ENCODE measurements around the gene YPEL1.
"Not testable (repeated sequence)": the region's sequence is repeated elsewhere in the genome, so short reads cannot be mapped to it uniquely, and the experiment has no call there.

Gene YPEL1

DNA sequence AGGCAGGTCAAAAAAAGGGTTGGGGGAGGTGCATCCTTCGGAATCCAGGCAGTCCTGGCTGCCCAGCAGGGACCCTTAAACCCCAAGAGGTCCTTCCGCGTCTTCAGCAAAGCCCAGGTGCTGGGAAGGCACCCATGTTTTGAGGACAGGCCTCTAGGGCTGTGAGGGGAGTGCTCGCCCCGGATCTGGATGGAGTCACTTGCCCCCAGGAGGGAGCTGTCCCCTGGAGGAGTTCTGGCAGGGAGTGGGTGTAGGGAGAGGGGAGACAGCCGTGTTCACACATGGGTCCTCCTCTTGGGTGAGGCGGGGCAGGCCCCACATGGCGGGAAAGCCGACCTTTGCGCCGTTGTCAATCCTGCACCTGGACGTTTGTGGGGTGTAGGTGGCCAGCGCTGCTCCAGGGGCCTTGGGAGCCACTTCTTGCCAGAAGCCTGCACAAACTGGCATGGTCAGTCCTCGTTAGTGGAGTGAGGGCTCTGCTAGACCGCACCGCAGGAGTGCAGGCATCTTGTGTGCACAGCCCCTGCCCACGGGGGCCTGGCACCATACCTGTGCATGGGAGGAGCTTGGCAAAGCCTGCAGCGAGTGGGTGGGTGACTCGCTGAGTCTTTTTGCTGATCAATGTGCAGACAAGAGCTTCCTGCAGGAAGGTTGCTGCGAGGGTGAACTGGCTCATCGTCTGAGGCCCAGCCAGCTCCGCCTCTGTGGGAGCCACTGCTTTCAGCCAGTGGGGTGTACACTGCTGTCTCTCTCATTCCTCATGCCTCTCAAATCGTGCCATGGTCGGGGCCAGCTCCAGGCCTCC lies 53.8 kb downstream of the YPEL1 start:
- DNase-seq: no peak

DNA sequence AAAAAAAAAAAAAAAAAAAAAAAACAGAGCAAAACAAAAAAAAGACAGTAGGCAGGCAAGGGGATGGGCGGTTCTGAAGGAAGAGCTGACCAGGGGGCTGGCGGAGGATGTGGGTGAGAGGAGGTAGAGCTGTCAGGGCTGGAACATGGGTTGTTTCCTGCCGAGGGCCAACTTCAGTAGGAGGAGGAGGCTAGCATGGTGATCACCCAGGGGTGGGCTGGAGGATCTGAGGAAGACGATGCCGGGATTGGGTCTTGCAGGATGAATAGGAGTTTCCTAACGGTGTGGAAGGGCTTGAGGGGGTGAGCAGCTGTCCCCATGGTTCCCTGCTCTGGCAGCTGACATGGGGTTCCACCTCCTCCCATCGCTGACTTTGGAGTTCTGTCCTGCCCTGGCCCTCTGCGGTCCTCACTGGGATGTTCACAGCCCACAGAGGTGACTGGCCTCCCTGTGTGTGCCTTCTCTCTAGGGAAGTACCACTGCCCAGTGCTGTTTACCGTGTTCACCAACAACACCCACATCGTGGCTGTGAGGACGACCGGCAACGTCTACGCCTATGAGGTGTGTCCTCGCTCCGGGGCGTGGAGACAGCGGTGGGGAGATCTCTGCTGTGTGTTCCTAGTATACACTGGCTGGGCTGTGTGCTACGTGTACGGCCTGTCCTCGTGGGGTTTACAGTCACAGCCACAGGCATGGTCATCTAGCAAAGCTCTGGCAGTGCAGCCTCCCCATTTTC lies 54.6 kb downstream of the YPEL1 start:
- no peak for DNase-seq

DNA sequence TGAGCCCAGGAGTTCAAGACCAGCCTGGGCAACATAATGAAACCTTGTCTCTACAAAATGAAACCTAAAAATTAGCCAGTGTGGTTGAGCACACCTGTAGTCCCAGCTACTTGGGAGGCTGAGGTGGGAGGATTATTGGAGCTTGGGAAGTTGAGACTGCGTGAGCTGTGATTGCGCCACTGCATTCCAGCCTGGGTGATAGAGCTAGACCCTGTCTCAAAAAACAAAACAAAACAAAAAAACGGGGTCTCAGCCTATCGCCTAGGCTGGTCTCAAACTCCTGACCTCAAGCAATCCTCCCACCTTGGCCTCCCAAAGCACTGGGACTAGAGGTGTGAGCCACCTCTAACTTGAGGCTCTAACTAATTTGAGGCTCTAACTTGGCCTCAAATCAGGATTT lies 56.2 kb downstream of the YPEL1 start:
- no peak for DNase-seq

DNA sequence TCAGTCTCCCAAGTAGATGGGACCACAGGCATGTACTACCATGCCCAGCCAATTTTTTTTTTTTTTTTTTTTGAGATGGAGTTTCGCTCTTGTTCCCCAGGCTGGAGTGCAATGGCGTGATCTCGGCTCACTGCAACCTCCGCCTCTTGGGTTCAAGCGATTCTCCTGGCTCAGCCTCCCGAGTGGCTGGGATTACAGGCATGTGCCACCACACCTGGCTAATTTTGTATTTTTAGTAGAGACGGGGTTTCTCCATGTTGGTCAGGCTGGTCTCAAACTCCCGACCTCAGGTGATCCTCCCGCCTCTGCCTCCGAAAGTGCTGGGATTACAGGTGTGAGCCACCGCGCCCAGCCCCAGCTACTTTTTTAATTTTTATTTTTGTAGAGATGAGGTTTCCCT lies 56.8 kb downstream of the YPEL1 start:
- DNase-seq: not testable (repeated sequence)

DNA sequence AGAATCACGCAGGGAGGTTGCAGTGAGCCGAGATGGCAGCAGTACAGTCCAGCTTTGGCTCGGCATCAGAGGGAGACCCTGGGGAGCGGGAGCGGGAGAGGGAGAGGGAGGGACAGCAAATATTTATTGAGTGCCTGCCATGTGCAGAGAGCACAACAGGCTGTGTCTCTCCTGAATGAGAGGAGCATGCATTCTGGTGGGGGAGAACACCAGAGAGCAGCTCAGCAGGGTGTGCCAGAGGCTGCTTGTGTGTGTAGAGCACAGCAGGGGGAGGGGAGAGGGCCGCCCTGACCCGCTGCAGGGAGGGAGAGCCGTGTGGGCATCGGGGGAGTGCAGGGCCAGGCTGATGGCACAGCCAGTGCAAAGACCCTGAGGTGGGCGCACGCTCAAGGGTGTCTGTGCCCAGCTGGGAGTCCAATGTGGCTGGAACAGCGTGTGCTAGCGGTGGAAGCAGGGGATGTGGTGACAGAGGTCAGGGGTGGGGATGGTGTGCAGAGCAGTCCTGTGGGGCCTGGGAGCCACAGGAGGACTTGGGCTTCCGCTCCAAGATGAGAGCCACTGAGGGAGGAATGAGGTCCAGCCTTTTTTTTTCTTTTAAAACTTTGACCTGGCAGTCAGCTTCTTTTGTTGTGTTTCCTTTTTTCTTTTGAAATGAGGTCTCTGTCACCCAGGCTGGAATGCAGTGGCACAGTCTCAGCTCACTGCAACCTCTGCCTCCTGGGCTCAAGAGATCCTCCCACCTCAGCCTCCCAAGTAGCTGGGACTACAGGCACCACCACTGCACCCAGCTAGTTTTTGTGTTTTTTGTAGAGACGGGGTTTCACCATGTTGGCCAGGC lies 57.8 kb downstream of the YPEL1 start:
- DNase-seq: no peak

DNA sequence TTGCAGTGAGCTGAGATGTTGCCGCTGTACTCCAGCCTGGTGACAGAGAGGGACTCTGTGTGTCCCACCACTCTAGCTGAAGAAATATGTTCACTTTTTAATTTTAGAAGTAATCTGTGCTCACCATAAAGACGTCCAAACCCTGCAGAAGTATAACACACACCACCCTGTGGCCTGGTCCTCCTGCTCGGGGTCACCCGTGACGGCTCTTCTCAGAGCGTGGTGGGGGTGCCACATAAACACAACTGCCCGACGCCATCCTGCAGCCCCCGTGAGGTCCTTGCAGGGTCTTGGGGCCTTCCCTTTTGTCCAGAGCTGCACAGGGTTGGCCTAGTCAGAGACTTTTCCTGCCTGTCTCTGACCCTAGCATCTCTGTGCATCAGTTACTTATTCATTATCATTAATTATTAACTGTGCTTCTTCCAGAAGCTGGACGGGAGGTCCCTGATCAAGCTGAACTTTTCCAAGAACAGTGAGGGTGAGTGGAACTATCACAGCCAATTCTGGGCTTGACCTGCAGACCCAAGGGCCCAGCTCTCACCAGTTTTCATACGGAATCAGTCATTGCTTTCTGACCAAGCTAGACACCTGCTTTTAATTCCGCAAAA lies 60.9 kb downstream of the YPEL1 start:
- DNase-seq: no peak

DNA sequence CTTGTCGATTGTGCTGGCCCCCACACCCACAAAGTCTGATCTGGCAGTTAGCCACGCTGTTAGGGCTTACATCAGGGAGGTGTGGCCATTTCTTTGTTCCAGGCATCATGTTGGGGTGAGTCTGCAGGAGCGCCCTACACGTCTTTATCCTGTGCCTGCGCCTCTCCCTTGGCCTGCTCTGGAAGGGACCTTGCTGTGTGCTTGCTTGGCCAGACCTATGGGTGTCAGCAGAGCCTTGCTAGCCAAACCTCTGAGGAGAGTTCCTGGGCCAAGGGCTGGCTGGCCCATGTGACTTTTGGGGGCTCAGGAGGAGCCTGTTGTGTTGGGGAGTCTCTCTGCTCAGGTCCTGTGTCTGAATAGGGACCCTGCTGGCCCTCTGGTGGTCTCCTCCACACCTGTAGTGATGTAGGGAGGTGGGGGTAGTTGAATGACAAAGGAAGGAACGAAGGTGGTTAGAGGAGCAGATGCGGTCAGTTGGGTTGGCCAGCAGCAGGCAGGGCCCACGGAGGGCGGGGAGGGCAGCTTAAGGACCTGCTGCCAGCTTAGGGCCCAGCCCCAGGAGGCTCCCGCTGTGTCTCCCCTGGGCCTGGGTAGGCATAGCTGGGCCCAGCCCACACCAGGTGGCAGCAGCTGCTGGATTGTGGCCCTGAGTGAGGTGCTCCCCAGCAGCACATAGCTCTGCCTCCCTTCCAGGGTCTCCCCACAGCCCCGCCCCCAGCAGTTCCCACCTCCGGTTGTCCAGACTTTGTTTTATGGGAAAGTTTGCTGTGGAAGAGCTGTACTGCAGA lies 61.9 kb downstream of the YPEL1 start:
- DNase-seq: no peak

DNA sequence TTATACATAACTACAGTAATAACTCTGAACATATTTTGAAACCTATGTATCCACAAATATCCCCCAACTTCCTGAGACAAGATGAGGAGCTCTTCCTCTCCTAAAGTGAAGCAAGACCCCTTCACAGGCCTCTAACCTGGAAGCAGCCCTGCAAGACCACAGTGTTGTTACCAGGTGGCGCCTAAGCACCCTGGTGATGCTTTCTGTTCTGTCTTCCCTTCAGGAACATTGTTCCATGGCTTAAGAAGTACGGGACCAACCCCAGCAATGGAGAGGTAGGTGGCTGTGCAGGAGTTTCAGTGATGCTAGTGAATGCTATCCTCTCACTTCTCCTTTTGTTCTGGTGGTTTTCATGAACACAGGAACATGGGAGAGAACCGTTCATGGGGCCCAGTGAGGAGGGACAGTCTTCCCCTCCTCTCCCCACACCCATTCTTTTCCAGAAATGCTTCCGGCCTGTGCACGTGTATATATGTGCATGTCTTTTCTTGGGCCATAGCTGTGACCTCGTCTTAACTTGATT lies 63.4 kb downstream of the YPEL1 start:
- no peak for DNase-seq

DNA sequence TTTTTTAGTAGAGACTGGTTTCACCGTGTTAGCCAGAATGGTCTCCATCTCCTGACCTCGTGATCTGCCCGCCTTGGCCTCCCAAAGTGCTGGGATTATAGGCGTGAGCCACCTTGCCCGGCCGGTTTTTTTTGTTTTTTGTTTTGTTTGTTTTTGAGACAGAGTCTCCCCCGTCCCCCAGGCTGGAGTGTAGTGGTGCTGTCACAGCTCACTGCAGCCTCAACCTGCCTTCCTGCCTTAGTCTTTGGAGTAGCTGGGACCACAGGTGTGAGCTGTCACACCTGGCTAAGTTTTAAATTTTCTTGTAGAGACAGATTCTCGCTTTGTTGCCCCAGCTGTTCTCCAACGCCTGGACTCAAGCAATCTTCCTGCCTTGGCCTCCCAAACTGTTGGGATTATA lies 66.6 kb downstream of the YPEL1 start:
- DNase-seq: no peak

DNA sequence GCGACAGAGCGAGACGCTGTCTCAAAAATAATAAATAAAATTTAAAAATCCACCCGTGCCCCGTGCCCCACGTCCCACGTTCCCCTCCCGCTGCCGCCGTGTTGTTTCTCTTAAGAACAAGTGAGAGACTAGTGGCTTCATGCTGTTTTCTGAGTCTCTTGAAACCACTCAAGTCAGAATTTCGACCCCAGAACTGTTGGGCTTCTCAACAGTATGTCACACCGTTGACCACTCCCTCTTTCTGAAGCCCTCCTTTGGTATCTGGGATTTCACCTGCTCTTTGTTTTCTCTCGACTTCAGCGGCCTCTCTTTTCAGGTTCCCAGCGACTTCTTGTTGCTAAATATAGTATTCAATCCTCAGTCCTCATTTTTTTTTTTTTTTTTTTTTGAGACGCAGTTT lies 68.8 kb downstream of the YPEL1 start:
- DNase-seq: no peak

DNA sequence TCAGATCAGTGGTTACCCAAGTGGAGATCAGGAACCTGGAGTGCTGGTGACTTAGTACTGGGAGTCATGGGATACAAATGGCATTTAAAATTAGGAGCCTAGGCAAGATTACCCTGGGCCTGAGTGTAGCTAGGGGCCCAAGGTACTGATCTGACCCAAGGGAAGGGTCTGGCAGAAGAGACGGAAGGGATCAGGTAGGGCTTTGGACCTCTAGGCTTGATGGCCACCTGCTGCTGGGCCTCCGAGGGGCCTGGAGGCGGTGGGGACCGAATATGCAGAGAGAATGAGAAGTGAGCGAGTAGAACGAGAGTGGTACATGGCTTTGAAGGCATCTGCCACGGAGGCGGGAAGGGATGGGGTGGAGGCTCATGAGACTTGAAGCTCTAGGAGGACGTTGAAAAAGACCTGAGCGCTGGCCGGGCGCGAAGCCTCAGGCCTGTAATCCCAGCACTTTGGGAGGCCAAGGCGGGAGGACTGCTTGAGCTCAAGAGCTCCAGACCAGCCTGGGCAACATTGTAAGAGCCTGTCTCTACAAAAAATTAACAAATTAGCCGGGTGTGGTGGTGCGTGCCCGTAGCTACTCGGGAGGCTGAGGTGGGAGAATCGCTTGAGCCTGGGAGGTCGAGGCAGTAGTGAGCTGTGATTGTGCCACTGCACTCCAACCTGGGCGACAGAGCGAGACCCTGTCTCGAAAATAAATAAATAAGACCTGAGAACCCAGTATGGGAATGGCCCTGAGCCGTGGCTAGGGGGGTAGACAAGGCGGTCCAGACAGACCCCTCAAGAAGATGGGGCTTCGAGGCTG lies 70.3 kb downstream of the YPEL1 start:
- no peak for DNase-seq

DNA sequence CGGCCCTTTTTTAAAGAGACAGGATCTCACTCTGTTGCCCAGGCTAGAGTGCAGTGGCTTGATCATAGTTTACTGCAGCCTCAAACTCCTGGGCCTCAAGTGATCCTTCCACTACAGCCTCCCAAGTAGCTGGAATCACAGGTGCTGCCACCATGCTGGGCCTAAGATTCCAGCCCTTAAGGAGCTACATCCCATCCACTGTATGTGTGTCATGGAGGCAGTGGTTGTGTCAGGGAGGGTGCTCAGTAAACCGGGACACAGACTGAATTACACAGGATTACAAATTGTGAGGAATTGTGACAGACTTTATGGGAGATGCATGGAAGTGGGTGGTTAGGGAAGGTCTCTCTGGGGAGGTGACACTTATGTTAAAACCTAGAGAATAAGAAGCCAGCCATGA lies 71.9 kb downstream of the YPEL1 start:
- DNase-seq: no peak

DNA sequence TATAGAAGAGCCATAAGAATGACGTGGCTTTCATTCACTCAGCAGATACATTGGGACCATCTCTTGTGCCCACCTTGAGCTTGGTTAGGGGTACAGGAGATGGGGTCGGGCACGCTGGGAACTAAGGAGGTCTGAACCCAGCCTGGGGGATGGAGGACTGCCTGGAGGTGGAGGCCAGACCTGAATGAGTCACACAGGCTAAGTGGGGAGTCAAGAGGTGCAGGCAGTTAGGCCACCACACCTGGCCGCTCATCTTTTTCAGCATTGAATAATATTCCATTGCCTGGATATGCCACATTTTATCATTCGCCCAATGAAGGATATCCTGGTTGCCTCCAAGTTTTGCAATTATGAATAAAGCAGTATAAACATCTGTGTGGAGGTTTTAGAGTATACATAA lies 73.6 kb downstream of the YPEL1 start:
- DNase-seq: no peak

DNA sequence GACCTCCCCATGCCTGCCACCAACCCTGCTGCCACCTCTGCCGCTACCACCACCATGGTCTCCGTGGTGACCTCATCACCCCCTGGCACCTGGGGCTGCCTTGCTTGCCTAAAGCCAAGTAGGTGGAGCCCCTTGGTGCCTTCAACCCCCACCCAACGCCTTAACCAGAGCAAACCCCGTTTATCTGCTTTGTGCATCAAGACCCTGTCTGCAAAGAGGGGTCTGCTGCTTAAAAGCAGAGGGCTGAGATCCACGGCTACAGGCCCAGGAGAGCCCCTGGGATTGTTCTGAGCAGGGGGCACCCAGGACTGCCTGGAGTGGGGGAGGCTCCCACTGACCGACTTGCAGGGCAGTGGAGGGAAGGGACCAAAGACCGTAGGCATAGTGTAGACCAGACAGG lies 74.7 kb downstream of the YPEL1 start:
- no peak for DNase-seq

DNA sequence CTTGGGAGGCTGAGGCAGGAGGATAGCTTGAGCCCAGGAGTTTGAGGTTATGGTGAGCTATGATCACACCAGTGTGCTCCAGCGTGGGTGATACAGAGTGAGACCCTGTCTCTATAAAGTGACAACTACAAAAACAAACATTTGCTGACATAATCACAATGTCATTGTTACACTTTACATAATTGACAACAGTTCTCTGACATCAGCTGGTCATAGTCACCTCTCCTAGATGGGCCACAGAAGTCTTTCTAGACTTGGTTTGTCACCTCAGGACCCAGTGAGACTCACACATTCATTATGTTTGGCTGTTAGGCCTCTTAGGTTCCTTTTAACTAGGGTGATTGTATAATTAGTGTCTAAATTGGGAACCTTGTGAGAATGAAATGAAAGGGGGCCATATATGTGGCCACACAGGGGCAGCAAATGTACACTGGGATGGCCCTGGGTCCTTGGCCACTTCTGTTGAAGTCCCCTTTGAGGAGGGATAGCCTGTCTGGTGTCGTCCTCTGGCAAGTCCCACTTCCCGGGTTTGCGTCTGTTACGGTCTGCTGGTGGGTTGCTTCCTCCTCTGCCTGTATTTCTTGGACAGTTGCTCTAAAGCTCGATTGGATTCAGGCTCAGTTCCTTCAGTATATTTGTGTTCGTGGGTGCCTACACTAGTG lies 75.6 kb downstream of the YPEL1 start:
- no peak for DNase-seq

DNA sequence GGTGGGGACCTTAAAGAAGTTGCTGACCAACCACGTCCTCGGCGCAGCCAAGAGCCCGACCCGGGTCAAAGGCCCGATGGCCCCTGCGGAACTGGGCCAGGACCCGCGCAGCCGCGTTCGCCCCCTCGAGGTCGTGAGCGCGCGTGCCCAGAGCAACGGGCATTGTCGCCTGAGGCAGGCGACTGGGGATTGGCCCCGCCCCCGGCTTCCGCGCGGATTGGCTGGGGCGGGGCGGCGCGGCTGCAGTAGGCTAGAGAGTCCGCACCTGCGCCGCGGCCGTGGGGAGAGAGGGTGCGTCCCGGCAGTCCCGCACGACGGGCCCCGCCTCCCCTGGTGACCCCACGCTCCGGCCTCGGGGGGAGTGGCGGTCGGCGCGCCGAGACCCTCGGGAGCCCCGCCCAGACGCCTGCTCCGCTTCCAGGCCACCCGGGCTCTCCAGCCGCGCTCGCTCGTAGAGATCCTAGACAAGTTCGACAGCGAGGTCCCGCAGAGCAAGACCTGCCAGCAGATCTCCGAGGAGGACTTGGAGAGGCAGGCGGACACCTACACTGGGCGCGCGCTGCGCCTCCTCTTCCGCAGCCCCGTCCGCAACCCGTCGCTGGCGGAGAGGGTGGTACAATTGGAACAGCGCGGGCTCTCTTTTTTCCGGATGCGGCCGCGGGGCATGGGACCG lies 78.1 kb downstream of the YPEL1 start:
- peak; percentile 83 for DNase-seq

DNA sequence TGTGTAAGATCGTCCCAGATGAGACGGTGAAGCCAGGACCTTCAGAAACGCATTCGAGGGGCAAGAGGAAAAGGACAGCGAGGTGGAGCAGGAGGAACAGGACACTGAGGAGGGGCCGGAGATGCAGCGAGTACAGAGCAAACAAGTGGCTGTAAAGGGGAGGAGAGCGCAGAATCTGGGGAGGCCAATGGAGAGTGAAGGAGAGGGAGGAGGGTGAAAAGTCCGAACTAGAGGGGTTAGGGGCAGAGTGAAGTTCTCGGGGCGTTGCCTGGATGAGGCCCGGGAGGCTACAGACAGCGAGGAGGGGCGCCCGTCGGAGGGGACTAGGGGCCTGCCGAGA lies 78.6 kb downstream of the YPEL1 start:
- no peak for DNase-seq

DNA sequence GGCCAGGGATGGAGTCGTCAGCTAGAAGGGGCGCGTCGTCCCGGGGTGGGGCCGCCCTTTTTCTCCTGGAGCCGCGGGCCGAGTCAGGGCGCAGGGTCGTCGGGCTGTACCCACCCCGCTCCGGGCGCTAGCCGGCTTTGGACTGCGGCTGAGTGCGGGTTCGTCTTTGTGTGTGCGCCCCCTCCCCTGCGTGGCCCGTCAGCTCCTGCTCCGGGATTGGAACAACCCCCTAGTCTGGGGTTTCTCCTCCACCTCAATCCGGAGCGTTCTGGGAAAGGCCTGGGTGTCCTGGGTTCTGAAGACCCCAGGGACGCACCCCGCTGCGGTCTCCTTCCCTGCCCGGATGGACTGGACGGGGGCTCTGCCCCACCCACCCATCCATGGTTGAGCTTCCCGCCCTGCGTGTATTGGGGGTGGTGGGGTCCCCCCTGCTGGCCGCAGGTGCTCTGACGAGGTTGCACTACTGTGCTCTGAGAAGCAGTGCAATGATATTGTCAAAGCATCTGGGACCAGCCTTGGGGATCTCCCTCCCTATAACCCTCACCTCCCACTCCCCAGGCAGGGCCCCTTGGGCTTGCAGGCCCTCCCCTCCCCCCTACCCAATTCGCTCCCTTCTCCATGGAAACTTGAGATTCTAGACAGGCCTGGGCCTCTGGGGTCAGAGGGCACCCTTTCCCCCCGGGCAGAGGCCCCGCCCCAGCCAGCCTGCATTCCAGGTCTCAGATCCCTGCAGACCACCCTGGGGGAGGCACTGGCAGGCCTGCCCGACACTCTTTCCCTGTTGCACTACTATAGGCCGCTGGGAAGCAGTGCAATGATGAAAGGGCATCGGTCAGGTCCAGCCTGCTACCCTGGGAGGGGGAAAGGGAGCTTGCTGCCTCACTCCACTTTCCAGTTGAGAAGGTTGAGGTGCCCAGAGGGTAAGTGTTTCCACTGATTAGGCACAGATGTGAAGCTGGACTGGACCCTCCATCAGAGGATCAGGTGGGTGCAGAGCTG lies 82.7 kb downstream of the YPEL1 start:
- no peak for DNase-seq

DNA sequence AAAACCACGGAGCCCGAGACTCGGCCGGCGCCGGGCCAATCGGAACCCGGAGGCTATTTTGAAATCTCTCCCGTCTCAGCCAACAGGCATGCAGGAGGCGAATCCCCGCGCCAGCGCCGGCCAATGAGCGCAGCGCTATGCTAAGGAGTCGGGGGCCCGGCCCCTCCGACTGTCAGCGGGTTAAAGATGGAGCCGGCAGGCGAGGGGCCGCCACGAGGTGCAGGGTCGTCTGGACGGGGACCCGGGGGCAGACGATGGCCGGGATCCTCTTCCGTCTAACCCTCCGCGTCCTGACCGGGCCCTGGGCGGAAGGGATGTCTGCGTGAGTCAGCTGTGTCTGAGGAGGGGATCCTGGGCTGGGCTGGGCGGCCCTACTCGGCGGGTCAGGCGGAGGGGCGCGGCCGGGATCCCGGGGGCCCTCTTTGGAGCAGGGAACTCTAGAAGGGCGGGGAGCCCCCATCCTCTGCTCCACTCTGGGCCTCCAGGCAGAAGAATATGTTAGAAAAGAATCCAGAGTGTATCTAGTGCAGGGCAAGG lies 83.5 kb downstream of the YPEL1 start:
- peak; percentile 82 for DNase-seq

Measured in CD4-positive, alpha-beta T cell treated with Interleukin-10 for 1 hour (primary cell).